Measurements from ENCODE around the gene PCDH9. TPM values are rescaled to one million over a fixed set of nuclear protein-coding genes. Genes with fewer than 3 reads are reported as not detected.

The PCDH9 gene
- total and polyA plus RNA-seq, 2 of the 13 experiments (the other 11 are each of a cell fraction or from before 2014, with no cell fraction given): 0.09 TPM; not detected in 1

- Histone ChIP-seq H3K4me2 (ENCODE audit: low read depth, low read length) (no peak overlapping the region), H3K79me2 (ENCODE audit: insufficient read depth, low read length) (no peaks in the 10 kb centered on the region), H3K9ac (ENCODE audit: insufficient read depth, low read depth, low read length) (no peak overlapping the region), H3K4me3 (replicated peaks in 1 of 3; ENCODE audit: insufficient read depth in 1 of 3, low read depth in 2 of 3, low read length in 3 of 3) (no peak overlapping the region), H3K27ac (ENCODE audit: extremely low read length, insufficient read depth, low read length) (no peak overlapping the region), H2AFZ (ENCODE audit: low read length) (no peak overlapping the region), H3K27me3 (ENCODE audit: control insufficient read depth in 1 of 2, insufficient read depth in 2 of 2, low read length in 2 of 2) (no peaks in the 10 kb centered on the region), H3K4me1 (ENCODE audit: insufficient read depth, low read length) (0 out of 2 replicates have a peak, but pooled peaks cover 2% of the 10 kb centered on the region), H3K9me3 (ENCODE audit: low read length) (no peaks in the 10 kb centered on the region), H3K36me3 (replicated peaks in 1 of 2; ENCODE audit: control insufficient read depth in 1 of 2, insufficient read depth in 2 of 2, low read length in 2 of 2) (no peaks in the 10 kb centered on the region), H4K20me1 (ENCODE audit: insufficient read depth, low read length) (no peaks in the 10 kb centered on the region)
- intact Hi-C loops (cut with micrococcal nuclease; ENCODE audit: unreplicated experiment) (no loop called here), in situ Hi-C loops (cut with HindIII; ENCODE audit: extremely low pct_ligation_motif_present, low pct_unique_long_range_greater_than_20kb) (no loop called here)
- DNase-seq (ENCODE audit: low spot score) (no peak), ATAC-seq (no peak), FAIRE-seq (no peak)
- ChIA-PET POLR2A (no interaction called here), CTCF (ENCODE audit: low intra/inter-chr PET ratio, low total read pairs) (no interaction called here)
- TF ChIP-seq DRAP1 (CRISPR knock-in tag; IDR thresholded peaks at IDR 0.05) (no peak), FOSL1 (CRISPR knock-in tag; IDR thresholded peaks at IDR 0.05; ENCODE audit: borderline replicate concordance) (no peak), MED1 (CRISPR knock-in tag; IDR thresholded peaks at IDR 0.05) (no peak), HNF4G (IDR thresholded peaks at IDR 0.05; ENCODE audit: borderline replicate concordance, low read depth, low read length) (no peak), HNF4G (CRISPR knock-in tag; IDR thresholded peaks at IDR 0.05; ENCODE audit: borderline replicate concordance, low read depth) (no peak), DMTF1 (CRISPR knock-in tag; IDR thresholded peaks at IDR 0.05) (no peak), IRF9 (CRISPR knock-in tag; IDR thresholded peaks at IDR 0.05; ENCODE audit: borderline replicate concordance) (no peak), RNF219 (CRISPR knock-in tag; IDR thresholded peaks at IDR 0.05) (no peak), CENPX (CRISPR knock-in tag; IDR thresholded peaks at IDR 0.05) (no peak), PRDM4 (CRISPR knock-in tag; IDR thresholded peaks at IDR 0.05; ENCODE audit: borderline replicate concordance) (no peak), SMAD1 (CRISPR knock-in tag; IDR thresholded peaks at IDR 0.05; ENCODE audit: borderline replicate concordance, low read depth) (no peak), MIXL1 (CRISPR knock-in tag; IDR thresholded peaks at IDR 0.05) (no peak), PBX2 (CRISPR knock-in tag; IDR thresholded peaks at IDR 0.05) (no peak)
- no TSS peak for BruUV-seq (replicated peaks)
Measured at GRCh38 chr13:66565279-66565678, 664.9 kb downstream of the PCDH9 start.
